NOMO-1 treated with DMSO at 0.1 percent for 48 hours (cell line): ENCODE results near the gene SULT1B1.
"Not testable (repeated sequence)": the region's sequence is repeated elsewhere in the genome, so short reads cannot be mapped to it uniquely, and the experiment has no call there.

ENCODE experiments used
- DNase-seq: peaks from one replicate; lab custom pipeline; 2025; ENCODE audit not compliant: unreplicated experiment; lab: John Stamatoyannopoulos, UW

SULT1B1 gene

GRCh38 chr4:69760455-69760854, at the start of gene SULT1B1:
SULT1B1 (minus strand) TSS chr4:69760620; CDS start chr4:69755217, 5,403 bp downstream.
- peak; percentile 64 for DNase-seq

DNA sequence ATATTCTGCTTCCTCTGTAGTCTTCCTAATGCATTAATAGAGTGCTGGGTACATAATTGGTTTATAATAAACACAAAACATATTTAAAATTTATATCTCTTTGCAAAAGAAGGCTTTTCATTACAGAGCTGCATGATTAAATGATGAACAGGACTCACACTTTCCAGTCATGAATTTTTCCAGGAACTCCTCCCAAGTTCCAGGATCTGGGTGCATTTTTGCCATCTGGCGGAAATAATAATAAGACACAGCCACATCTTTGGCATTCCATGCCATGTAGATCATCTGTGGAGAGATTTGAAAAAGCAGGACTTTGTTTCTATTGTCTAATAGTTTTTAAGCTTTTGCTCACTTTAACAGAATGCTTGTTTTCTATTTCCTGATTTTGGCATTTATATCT, 40.2 kb upstream of the SULT1B1 start:
- no peak for DNase-seq

DNA sequence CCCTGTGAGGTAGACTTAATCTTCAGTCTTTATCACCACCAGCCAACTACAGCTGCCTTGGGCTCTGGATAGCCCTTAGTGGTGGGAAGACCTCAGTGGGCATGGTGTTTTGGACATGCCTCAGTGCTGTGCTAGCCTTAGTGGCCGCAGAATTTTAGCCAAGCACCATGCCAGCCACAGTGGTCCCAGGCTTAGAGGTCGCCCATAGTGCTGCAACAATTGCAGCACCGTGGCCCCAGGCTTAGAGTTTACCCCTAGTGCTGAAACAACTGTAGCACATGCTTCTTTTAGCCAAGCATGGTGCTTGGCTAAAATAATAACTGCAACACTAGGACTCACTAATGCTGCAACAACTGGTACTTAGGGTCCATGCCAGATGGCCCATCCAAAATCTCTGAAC, 38.9 kb upstream of the SULT1B1 start:
- no peak for DNase-seq

DNA sequence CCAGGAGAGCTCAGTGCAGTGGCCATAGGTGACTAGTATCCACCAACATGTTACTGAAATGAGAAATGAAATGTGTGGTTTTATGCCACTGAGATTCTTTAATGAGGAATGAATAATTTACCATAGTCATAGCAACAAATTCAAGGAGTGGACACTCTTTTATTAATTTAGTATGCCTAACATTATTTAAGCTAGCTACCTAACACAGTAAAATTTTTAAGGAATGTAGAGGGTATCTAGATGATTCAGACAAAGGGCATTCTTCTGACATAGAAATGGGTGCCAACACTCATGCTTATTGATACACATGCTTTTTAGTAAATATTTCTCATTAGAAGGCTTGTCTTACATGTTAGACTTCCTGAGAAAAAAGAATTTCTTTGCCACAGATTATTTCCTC, 33.3 kb upstream of the SULT1B1 start:
- DNase-seq = no peak

- no peak for DNase-seq
These were observed 27.5 kb upstream of the SULT1B1 start for GRCh38 chr4:69787879-69788278.

DNA sequence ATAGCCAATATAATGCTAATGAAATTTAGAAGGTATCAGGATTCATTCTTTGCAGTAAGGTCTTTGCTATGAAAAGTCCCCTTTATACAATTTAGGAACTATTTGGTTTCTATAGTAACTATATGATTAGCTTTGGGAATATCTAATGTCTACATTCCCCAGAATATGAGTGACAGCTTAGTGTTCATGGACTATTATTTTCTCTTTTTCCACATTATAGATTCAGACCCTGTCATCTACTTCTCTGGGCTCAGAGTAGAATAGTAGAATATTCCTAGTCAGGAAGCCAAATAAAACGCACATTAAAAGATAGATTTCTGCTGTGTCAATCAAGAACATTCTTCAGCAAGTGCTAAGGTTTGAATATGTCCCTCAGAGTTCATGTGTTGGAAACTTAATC, 26.1 kb upstream of the SULT1B1 start:
- DNase-seq = no peak

DNA sequence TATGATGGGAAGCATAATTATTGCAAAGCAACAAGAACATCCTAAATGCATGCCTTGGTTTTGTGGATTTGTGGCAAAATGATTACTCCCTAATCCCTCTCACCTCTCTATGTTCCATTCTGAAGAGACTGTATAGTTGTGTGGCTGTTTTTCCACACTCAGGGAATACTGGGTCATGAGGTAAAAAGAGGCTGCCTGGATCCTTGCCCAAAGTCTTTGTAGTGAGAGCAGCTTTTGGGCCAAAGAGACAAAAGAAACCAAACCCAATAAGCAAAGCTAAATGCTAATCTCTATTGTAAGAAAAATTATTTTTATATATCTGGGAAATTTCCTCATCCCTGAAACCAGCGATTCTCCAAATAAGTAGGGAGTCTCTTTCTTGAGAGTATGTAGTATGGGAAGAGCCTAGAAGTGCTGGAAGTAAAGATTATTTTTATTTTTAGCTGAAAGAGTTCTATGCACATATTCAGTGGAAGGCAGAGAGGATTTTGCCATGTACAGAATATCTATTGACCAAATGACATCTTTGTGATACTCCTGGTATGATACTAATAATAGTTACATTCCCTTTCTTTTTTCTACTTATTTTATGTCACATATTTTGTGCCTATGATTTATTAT, 24.9 kb upstream of the SULT1B1 start:
- DNase-seq = no peak

- no peak for DNase-seq
These were observed 22.4 kb upstream of the SULT1B1 start for GRCh38 chr4:69782651-69783310.

GRCh38 chr4:69781458-69782418, 21.3 kb upstream of the SULT1B1 start:
- no peak for DNase-seq

GRCh38 chr4:69780141-69780540, 19.7 kb upstream of the SULT1B1 start:
- no peak for DNase-seq

GRCh38 chr4:69776696-69777095, 16.3 kb upstream of the SULT1B1 start:
- DNase-seq = no peak

GRCh38 chr4:69775321-69775867, 15.0 kb upstream of the SULT1B1 start:
- no peak for DNase-seq

DNA sequence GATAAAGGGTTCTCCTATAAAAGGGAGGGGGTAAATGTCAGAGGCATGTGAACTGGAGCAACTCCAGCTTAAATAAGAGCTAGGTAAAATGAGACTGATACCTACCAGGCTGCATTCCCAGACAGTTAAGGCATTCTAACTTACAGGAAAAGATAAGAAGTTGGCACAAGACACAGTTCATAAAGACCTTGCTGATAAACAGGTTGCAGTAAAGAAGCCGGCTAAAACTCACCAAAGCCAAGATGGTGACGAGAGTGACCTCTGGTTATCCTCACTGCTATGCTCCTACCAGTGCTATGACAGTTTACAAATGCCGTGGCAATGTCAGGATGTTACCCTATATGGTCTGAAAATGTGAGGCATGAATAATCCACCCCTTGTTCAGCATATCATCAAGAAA, 13.1 kb upstream of the SULT1B1 start:
- DNase-seq = no peak

- not testable (repeated sequence) for DNase-seq
These were observed 8.1 kb upstream of the SULT1B1 start for GRCh38 chr4:69768554-69768953.

DNA sequence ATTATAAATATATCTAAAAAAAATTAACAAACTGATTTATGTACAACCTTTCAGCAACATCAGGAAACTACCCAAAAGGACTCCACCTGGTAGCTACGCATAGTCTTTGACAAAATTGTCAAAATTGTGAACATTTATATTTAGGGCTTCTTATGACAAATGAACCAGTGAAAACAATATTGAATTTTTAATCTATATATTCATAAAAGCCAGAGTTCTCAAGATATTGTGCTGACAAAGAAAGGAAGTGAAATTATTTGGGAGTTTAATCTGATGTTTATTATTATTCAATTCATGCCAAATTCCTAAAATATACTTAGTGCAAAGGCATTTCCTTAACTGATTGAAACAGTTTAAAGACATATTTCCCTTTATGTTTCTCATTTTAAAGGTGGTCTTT, 5.3 kb upstream of the SULT1B1 start:
- DNase-seq = no peak

GRCh38 chr4:69764311-69764710, 3.9 kb upstream of the SULT1B1 start:
- peak; percentile 8 for DNase-seq

DNA sequence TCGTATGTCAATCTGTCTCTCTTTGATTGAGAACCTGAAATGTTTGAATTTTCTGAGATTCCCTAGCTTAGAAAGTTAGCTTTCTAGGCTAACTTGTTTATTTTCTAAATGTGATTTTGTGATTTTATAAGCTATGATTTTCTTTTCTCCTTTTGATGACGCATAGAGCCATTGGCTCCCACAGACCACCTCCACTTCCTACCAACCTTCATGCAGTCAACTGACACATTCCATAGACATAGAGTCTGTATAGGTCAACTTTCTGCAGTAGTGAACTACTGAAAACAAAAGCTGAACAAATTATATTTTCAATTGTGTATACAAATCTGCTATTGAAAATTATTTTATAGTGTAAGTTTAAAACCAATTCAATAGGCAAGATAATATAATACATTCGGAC, 2.8 kb upstream of the SULT1B1 start:
- DNase-seq = no peak

- no peak for DNase-seq
These were observed 1.2 kb downstream of the SULT1B1 start for GRCh38 chr4:69759189-69759604.

- DNase-seq = no peak
These were observed 3.0 kb downstream of the SULT1B1 start for GRCh38 chr4:69757464-69757863.

DNA sequence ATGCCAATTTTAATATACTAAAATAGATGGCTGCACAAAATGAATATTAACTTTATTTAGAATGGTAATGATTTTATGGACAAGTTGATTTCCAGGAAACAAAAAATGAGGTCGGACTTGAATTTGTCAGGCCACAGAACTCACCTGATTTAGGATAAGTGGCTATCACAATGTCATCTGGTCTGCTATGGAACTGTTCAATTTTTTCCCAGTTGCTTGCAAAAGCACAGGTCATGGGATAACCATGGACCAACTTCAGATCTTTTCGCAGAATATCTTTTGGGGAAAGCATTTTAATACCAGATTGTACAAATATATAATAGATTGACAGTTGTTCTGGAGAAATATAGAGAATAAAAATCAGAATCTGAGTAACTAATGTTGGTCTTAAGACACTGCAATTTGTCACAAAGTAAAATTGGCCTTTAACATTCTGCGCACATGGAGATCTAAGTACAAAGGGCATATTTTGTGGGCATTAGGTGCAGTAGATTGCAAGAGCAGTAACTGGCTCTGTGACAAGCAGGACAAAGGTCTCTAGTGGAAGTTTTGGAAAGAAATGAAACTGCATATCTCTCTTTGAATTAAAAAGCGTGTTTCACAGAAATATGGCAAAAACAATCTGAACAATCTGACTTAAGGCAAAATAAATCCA, 5.4 kb downstream of the SULT1B1 start:
- DNase-seq = no peak

GRCh38 chr4:69753686-69754085, 6.7 kb downstream of the SULT1B1 start:
- no peak for DNase-seq
